Left ventricle myocardium inferior (tissue), 1 donor: Measurements from ENCODE around the gene ARHGEF4. TPM values are rescaled to one million over a fixed set of nuclear protein-coding genes. Genes with fewer than 3 reads are reported as not detected.

Experiments used
- DNase-seq: peaks from one replicate; pipeline ENCODE4 v3.0.0-alpha.2; 2020
- H3K27ac ChIP-seq: fragments of 200-600 bp; replicated peaks from 2 replicates; pipeline ENCODE4 v1.8.0; 2021
- H3K27me3 ChIP-seq: fragments of 200-600 bp; 2 replicates; pipeline ENCODE4 v1.8.0; 2021; ENCODE audit warnings: low read depth
- H3K36me3 ChIP-seq: fragments of 200-600 bp; 2 replicates; pipeline ENCODE4 v1.8.0; 2021
- H3K4me1 ChIP-seq: fragments of 200-600 bp; 2 replicates; pipeline ENCODE4 v1.8.0; 2021
- H3K4me3 ChIP-seq: fragments of 200-600 bp; 2 replicates; pipeline ENCODE4 v1.8.0; 2021; ENCODE audit warnings: mild to moderate bottlenecking, moderate library complexity
- H3K9me3 ChIP-seq: fragments of 200-600 bp; replicated peaks from 2 replicates; pipeline ENCODE4 v1.8.0; 2021
- intact Hi-C: fragments of 100-400 bp; cut with micrococcal nuclease; formaldehyde crosslinking; loops from one replicate; pipeline ENCODE4 v1.11.0; 2022
- total RNA-seq: library from RNA; stranded (reverse); fragmentation: NEBNext Ultra II Directional; extraction: Animal tissue kit (Norgen Biotek cat#: 25700); gene quantifications from one replicate; pipeline ENCODE4 v1.2.1, GENCODE V29; 2021
- TF ChIP-seq, protein P1 (sequence below): fragments of 200-600 bp; IDR thresholded peaks from 2 replicates; pipeline ENCODE4 v1.8.0; 2021; ENCODE audit warnings: antibody characterized with exemption, mild to moderate bottlenecking, borderline replicate concordance
- donor health status: DM: no; HTN: yes; CAD: no; lungs with severe emphysema.

The ARHGEF4 gene
- total RNA-seq, 1 donor from 2014 or later: 5.3 TPM

DNA sequence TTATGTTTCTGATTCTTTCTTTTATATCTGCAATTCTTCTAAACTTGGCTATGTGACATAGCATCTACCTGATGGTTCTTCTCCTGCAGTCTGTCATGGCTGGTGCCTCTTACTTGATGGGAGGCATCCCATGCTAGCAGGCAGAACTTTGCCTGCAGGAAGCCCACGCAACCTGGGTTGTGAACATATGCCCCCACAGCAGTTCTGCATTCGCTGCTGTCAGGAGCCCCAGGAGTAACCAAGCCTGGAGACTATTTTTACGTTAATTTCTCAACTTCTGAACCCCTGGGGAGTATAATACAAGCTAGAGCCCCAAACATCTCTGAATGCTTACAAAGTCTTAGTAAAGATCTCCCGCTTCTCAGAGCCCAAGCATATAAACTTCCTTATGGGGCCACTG is 244.5 kb downstream of the ARHGEF4 start:
- peaks cover 62% of the 10 kb centered on the region for H3K36me3 ChIP-seq
- intact Hi-C loops: no loop called here
- no peak overlapping the region for H3K4me3 ChIP-seq
- TF ChIP-seq, protein P1, sequence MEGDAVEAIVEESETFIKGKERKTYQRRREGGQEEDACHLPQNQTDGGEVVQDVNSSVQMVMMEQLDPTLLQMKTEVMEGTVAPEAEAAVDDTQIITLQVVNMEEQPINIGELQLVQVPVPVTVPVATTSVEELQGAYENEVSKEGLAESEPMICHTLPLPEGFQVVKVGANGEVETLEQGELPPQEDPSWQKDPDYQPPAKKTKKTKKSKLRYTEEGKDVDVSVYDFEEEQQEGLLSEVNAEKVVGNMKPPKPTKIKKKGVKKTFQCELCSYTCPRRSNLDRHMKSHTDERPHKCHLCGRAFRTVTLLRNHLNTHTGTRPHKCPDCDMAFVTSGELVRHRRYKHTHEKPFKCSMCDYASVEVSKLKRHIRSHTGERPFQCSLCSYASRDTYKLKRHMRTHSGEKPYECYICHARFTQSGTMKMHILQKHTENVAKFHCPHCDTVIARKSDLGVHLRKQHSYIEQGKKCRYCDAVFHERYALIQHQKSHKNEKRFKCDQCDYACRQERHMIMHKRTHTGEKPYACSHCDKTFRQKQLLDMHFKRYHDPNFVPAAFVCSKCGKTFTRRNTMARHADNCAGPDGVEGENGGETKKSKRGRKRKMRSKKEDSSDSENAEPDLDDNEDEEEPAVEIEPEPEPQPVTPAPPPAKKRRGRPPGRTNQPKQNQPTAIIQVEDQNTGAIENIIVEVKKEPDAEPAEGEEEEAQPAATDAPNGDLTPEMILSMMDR: no peak
- H3K27ac ChIP-seq: no peak overlapping the region
- no peak for DNase-seq
- no peaks in the 10 kb centered on the region for H3K27me3 ChIP-seq
- peaks cover 73% of the 10 kb centered on the region for H3K4me1 ChIP-seq
- no peaks in the 10 kb centered on the region for H3K9me3 ChIP-seq

DNA sequence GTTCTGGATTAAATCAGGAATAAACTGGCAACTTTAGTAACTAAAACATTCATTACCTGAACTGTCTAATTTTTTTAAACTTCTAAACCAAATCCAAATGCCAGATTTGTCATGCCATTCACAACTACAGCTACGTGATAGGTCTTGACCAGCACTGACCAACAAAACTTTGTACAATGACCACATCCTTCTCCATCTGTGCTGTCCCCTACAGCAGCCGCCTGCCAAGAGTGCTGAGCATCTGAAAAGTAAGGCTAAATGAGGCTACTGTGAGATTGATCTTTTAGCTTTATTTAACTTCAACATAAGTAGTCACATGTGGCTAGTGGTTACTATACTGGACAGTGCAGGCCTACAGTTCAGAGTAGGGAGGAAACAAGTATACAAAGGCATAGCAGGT is 248.9 kb downstream of the ARHGEF4 start:
- H3K27ac ChIP-seq: peak overlapping the region; percentile 26
- H3K9me3 ChIP-seq: no peaks in the 10 kb centered on the region
- no peaks in the 10 kb centered on the region for H3K27me3 ChIP-seq
- intact Hi-C loops: no loop called here
- DNase-seq: no peak
- peaks cover 47% of the 10 kb centered on the region for H3K4me1 ChIP-seq
- H3K4me3 ChIP-seq: no peak overlapping the region
- H3K36me3 ChIP-seq: peaks cover 56% of the 10 kb centered on the region
- TF ChIP-seq, protein P1: no peak

DNA sequence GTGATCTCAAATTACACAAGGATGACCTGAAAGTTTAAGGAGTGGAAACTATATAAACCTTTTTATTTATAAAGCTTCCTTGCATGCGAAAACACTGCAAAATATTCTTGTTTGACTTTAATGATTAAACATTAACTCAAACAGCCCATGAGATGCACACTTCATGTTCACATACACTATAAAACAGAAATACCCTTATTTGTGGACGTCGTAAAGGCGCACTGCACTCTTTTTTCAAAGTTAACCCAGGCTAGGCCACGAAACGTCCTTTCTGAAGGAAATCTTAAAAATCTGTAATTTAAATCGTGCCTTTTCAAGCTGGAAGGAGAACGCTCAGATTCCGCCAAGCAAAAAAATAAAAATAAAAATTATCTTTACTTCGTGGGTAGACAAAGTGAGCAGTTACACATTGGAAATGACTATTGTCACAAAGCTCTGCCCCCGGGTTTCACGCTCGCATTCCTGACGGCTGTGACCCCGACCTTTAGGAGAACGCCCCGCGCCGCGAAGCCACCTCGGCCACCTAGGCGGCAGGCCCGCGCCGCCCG is 255.8 kb downstream of the ARHGEF4 start:
- TF ChIP-seq, protein P1: no peak
- DNase-seq: no peak
- Histone ChIP-seq H3K36me3 (peaks cover 31% of the 10 kb centered on the region), H3K27me3 (no peaks in the 10 kb centered on the region), H3K4me1 (peaks cover 36% of the 10 kb centered on the region), H3K4me3 (peak overlapping the region; percentile 88), H3K27ac (peak overlapping the region; percentile 98), H3K9me3 (no peaks in the 10 kb centered on the region)
- intact Hi-C loops: no loop called here

DNA sequence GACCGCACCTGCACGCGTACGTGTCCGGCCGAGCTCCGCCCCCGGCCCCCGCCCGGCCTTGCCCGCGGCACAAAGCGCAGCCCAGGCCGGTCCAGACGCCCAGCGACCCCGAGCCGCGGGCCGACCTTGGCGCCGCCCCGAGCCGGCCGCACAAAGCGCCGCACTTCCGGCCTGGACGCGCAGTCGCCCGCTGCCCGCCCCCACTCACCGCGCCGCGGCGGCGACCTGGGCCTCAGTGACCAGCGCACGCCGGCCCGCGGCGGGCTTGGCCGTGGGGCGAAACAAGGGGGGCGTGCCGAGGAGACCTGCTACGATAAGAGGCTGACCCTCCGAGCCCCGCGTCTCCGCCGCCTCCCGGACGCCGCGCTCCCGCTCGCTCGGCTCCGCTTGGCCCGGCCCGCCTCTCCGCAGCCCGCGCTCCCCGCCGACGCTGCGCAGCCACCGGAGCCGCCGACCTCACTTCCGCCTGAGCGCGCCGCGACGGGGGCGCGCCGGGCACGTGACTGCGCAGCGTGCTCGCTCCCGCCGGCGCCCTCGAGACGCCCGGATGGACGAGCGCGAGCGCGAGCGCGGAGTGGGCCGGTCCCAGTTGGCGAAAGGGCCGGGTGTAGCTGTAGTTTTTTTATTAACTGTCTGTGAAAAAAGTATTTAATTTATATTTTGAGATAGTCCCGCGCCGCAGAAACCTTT is 256.4 kb downstream of the ARHGEF4 start, which contains the start of gene FAM168B:
TSS of gene FAM168B (minus strand) at position 455 of the 690 bp plus-strand sequence. CDS start 10,814 bp downstream, outside the sequence.
- TF ChIP-seq, protein P1: no peak
- Histone ChIP-seq H3K4me1 (peaks cover 36% of the 10 kb centered on the region), H3K27me3 (no peaks in the 10 kb centered on the region), H3K27ac (peak within 1 kb of the TSS; percentile 98), H3K36me3 (peaks cover 25% of the 10 kb centered on the region), H3K4me3 (peak within 1 kb of the TSS; percentile 88), H3K9me3 (no peaks in the 10 kb centered on the region)
- intact Hi-C loops: no loop called here
- DNase-seq: peak; percentile 90

DNA sequence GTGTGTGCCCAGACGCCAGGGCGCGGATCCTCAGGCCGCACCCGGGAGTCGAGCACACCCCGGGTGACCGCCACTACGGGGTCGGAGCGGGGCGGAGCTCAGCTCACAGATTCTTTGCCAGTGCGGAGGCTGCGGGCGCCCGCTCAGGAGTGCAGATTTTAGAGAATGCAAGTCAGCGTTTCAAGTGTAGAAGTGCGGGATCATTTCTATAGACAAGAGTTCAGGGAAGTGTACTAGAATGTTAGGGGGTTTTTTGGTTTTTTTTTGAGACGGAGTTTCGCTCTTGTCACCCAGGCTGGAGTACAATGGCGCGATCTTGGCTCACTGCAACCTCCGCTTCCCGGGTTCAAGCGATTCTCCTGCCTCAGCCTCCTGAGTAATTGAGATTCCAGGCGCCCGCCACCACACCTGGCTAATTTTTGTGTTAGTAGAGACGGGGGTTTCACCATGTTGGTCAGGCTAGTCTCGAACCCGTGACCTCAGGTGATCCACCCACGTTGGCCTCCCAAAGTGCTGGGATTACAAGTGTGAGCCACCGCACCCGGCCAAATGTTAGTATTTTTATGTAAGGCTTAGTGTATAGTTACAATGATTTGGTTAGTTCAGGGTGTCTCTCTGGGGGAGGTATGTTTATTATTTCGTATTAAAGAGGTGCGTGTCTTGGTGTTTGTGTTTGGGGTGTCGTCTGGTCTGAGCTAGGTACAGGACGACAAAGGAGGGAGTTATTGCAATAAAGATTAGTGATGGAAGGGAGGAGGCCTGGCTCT is 257.2 kb downstream of the ARHGEF4 start:
- H3K27ac ChIP-seq: peak overlapping the region; percentile 98
- H3K36me3 ChIP-seq: peaks cover 18% of the 10 kb centered on the region
- intact Hi-C loops: no loop called here
- DNase-seq: peak; percentile 79
- H3K9me3 ChIP-seq: no peaks in the 10 kb centered on the region
- H3K4me1 ChIP-seq: peaks cover 36% of the 10 kb centered on the region
- H3K4me3 ChIP-seq: peak overlapping the region; percentile 88
- H3K27me3 ChIP-seq: no peaks in the 10 kb centered on the region
- TF ChIP-seq, protein P1: no peak
